ENCODE measurements around the gene TEX19. TPM values are rescaled to one million over a fixed set of nuclear protein-coding genes. Genes with fewer than 3 reads are reported as not detected.

The TEX19 gene
- total and polyA plus RNA-seq, 9 of the 15 experiments (the other 6 are each of a cell fraction or from before 2014, with no cell fraction given) = 0.10 to 4.9 (median 1.9) TPM

- Histone ChIP-seq H3K36me3 (ENCODE audit: control insufficient read depth, insufficient read depth, low read length) (peaks cover 13% of the 10 kb centered on the region; the same call in 1 of the 3 replicates), H2AFZ (ENCODE audit: low read depth, low read length) (no peak overlapping the region), H3K9me1 (ENCODE audit: control insufficient read depth, insufficient read depth, low read length) (no peaks in the 10 kb centered on the region), H3K9ac (ENCODE audit: insufficient read depth in 1 of 2, low read depth in 2 of 2, low read length in 2 of 2) (peak overlapping the region in 1 of 2 experiments; percentile 89; a peak in 2 of 4 replicates), H3K79me2 (ENCODE audit: control insufficient read depth, insufficient read depth, low read length) (no peaks in the 10 kb centered on the region), H3K4me2 (ENCODE audit: insufficient read depth, low read length) (no peak overlapping the region), H3K27ac (ENCODE audit: extremely low read depth, low read depth, low read length) (no peak overlapping the region), H4K20me1 (replicated peaks; ENCODE audit: control insufficient read depth, insufficient read depth, low read length) (no peaks in the 10 kb centered on the region), H3K27me3 (ENCODE audit: control insufficient read depth in 2 of 2, insufficient read depth in 2 of 2, low read length in 2 of 2) (peaks cover 0 to 7% of the 10 kb centered on the region in 2 experiments; a peak in 1 of 5 replicates), H3K4me3 (no peak overlapping the region), H3K9me3 (replicated peaks; ENCODE audit: control insufficient read depth, insufficient read depth, low read depth, low read length) (no peaks in the 10 kb centered on the region), H3K4me1 (replicated peaks in 1 of 2; ENCODE audit: control insufficient read depth in 2 of 2, insufficient read depth in 2 of 2, low read length in 2 of 2) (peaks cover 0 to 67% of the 10 kb centered on the region in 2 experiments; a peak in 3 of 5 replicates)
- TF ChIP-seq ZBTB26 (CRISPR knock-in tag; IDR thresholded peaks at IDR 0.05) (0 out of 2 replicates have a peak, but pooled peaks have one; percentile 14), MLLT1 (IDR thresholded peaks at IDR 0.05) (peak in 1 of 2 experiments; percentile 41; a peak in 1 of 4 replicates), OTX1 (CRISPR knock-in tag; IDR thresholded peaks at IDR 0.05) (0 out of 2 replicates have a peak, but pooled peaks have one; percentile 48), SMAD4 (CRISPR knock-in tag; conservative IDR thresholded peaks at IDR 0.05) (no peak)
- no peak for DNase-seq (ENCODE audit: extremely low read depth in 1 of 4, low spot score in 3 of 4)
- in situ Hi-C loops (cut with MboI) (no loop called here), intact Hi-C loops (cut with micrococcal nuclease) (no loop called here)
- CTCF ChIA-PET (ENCODE audit: low intra/inter-chr PET ratio) = interaction anchor here (0.9 kb wide), 1 partner anchor 37 kb away, joined by 3 read pairs; no protein-coding TSS in a partner anchor
- no peak for FAIRE-seq
- POLR2A ChIA-PET = no interaction called here
- BruUV-seq (replicated peaks) = no TSS peak
- 26% methylated on average over 3 of the region's 3 CpGs for WGBS (ENCODE audit: insufficient coverage, low coverage, missing lambda C conversion rate)
- no peak for ATAC-seq
Measured at GRCh38 chr17:82387705-82388106, 28.7 kb downstream of the TEX19 start.
